ENCODE results near the gene LRRC4C.

Gene LRRC4C

DNA sequence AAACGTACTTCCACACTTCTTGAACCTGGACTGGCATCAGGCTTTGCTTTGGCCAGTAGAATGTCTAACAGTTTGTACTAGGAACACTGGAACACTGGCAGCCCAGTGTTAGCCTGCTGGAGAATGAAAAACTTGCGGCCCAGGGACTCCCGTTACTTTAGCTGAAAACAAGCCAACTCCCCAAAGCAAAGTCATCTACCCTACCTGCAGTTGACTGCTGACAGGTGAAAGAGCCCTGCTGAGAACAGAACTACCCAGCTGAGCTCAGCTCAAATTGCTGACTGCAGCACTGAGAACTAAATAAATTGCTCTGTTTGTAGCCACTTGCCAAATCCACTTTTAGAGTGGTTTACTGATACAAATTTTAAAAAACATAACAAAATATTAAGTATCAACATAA lies 342.5 kb downstream of the LRRC4C start:
- DNase-seq (ENCODE audit: insufficient read length, low spot score) = no peak
- no peak for TF ChIP-seq CTCF (IDR thresholded peaks at IDR 0.05; ENCODE audit: insufficient read depth, missing control alignments)
- no peak for FAIRE-seq

GRCh38 chr11:41115066-41115465 lies 344.4 kb downstream of the LRRC4C start:
- no peak for FAIRE-seq
- no peak for TF ChIP-seq CTCF (IDR thresholded peaks at IDR 0.05; ENCODE audit: insufficient read depth, missing control alignments)
- no peak for DNase-seq (ENCODE audit: insufficient read length, low spot score)

- FAIRE-seq = no peak
- TF ChIP-seq CTCF (IDR thresholded peaks at IDR 0.05; ENCODE audit: insufficient read depth, missing control alignments) = no peak
- DNase-seq (ENCODE audit: insufficient read length, low spot score) = no peak
These were observed 346.3 kb downstream of the LRRC4C start for GRCh38 chr11:41113160-41113559.

DNA sequence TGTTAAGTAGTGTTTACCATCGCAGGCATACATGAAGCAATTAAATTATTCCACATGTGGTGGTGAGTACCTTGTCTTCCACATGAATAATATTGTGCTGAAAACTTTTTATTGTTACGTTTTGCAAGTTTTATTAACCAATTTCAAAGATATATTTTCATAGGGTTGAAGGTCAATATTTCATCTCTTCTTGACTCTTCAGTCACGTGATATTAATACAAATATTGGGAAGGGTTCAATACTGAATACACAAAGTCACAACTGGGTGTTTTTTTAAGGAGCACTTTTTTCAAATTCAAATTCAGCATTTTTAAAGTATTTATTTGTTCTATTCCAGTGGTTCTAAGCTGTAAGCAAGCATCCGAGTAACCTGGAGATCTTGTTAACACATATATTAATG lies 348.9 kb downstream of the LRRC4C start:
- DNase-seq (ENCODE audit: insufficient read length, low spot score) (no peak), FAIRE-seq (no peak)
- no peak for TF ChIP-seq CTCF (IDR thresholded peaks at IDR 0.05; ENCODE audit: insufficient read depth, missing control alignments)

DNA sequence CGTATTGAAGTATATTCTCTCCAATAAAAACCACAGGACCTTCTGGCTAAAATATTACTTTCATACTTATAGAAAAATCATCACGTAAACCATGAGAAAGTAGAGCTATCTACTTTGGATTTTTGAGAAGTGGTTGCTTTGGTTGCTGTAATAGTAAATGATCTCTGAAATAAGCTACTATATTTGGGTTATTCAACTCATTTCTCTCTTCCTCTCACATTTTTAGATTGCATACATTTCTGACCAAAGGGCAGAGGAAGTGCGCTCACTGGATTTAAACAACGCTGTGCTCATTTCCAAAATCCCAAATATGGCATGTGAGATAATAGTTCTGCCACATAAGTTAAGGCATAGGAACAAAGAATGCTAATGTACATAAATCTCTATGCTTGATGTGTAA lies 357.0 kb downstream of the LRRC4C start:
- no peak for TF ChIP-seq CTCF (IDR thresholded peaks at IDR 0.05; ENCODE audit: insufficient read depth, missing control alignments)
- no peak for FAIRE-seq
- no peak for DNase-seq (ENCODE audit: insufficient read length, low spot score)

DNA sequence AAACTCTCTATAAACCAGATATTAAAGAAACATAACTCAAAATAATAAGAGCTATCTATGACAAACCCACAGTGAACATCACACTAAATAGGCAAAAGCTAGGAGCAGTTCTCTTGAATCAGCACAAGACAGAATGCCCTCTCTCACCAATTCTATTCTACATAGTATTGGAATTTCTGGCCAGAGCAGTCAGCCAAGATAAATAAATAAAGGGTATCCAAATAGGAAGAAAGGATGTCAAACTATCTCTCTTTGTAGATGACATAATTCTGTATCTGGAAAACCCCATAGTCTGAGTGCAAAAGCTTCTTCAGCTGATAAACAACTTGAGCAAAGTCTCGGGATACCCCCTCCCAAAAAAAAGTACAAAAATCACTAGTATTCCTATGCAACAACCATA lies 359.8 kb downstream of the LRRC4C start:
- FAIRE-seq = no peak
- TF ChIP-seq CTCF (IDR thresholded peaks at IDR 0.05; ENCODE audit: insufficient read depth, missing control alignments) = no peak
- no peak for DNase-seq (ENCODE audit: insufficient read length, low spot score)

DNA sequence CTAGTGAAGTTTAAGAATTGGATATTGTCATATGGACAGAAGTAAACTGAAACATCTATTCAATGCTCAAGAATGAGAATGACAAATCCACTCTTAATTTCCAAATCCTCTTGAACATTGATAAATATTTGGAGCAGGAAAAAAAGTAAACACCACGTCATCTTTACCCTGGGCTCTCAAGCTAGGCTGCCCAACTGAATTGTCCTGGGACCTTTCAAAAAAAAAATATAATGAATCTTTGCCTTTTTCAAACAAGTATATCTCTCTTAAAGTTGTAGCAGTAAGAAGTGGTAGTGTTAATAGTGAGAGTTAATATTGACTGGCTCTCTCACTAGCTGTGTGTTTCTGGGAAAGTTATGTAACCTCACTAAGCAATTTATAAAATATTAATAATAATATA lies 374.3 kb downstream of the LRRC4C start:
- no peak for TF ChIP-seq CTCF (IDR thresholded peaks at IDR 0.05; ENCODE audit: insufficient read depth, missing control alignments)
- no peak for FAIRE-seq
- DNase-seq (ENCODE audit: insufficient read length, low spot score) = no peak

All from D721Med (cell line).